Sigmoid colon (tissue), 7 donors: ENCODE measurements around the gene NRN1. TPM values are rescaled to one million over a fixed set of nuclear protein-coding genes. Genes with fewer than 3 reads are reported as not detected.
A peak's percentile ranks its signal among the peaks of the same experiment; 100 is the strongest.

Source experiments
- DNase-seq: peaks from one replicate; pipeline ENCODE4 v3.0.0-alpha.2; 2019
- H3K27ac ChIP-seq, 4 donors: fragments of 200-600 bp; sonication (generic); one replicate each; pipeline ENCODE4 v1.5.1; 2016 to 2019; ENCODE audit warnings: mild to moderate bottlenecking in 1 of 4
- H3K27me3 ChIP-seq, 3 donors: fragments of 200-600 bp; sonication (generic); one replicate each; pipeline ENCODE4 v1.5.1; 2019; ENCODE audit warnings: mild to moderate bottlenecking in 1 of 3
- H3K36me3 ChIP-seq, 4 donors: fragments of 200-600 bp; sonication (generic); one replicate each; pipeline ENCODE4 v1.5.1; 2016 to 2019
- H3K4me1 ChIP-seq, 4 donors: fragments of 200-600 bp; sonication (generic); one replicate each; pipeline ENCODE4 v1.5.1; 2017 to 2019
- H3K4me3 ChIP-seq, 4 donors: fragments of 200-600 bp; sonication (generic); one replicate each; pipeline ENCODE4 v1.5.1; 2017 to 2019; ENCODE audit warnings: mild to moderate bottlenecking in 2 of 4, moderate library complexity in 1 of 4
- H3K9me3 ChIP-seq, 4 donors: fragments of 200-600 bp in 3 of 4; sonication (generic) in 3 of 4; one replicate each; pipeline versions ENCODE4 v1.5.1 to v1.6.1; 2013 to 2019
- EP300 ChIP-seq, 4 donors: sonication (generic); formaldehyde crosslinking; IDR thresholded peaks; one replicate each; pipeline ENCODE4 v1.6.1; 2017; ENCODE audit warnings: antibody characterized with exemption in 4 of 4
- POLR2A ChIP-seq, 2 donors: fragments of 450-650 bp; IDR thresholded peaks; one replicate each; pipeline ENCODE4 v1.6.1; 2016; ENCODE audit warnings: antibody characterized with exemption in 2 of 2, mild to moderate bottlenecking in 2 of 2, moderate library complexity in 2 of 2
- POLR2AphosphoS5 ChIP-seq, 4 donors: sonication (generic); formaldehyde crosslinking; IDR thresholded peaks; one replicate each; pipeline ENCODE4 v1.6.1; 2017; ENCODE audit warnings: antibody characterized with exemption in 4 of 4
- WGBS, 2 donors: extraction: QIAGEN DNeasy Blood & Tissue Kit; methylation state at CpG; one replicate each; pipeline ENCODE4 v1.1.7; 2013; 5-methylcytosine and 5-hydroxymethylcytosine counted together
- intact Hi-C: fragments of 100-400 bp; cut with DNase I; formaldehyde crosslinking; loops from one replicate; pipeline ENCODE4 v1.15.1; 2023
- polyA plus RNA-seq, 3 donors: library from polyadenylated mRNA; stranded (reverse); fragments of 200-250 nt; gene quantifications; one replicate each; pipeline ENCODE4 v1.2.3, GENCODE V29; 2013
- total RNA-seq, 4 donors: library from RNA; depleted of rRNA; stranded (reverse); fragments of >200 nt; gene quantifications; one replicate each; pipeline ENCODE4 v1.1.0, GENCODE V29; 2016
- TF ChIP-seq, protein P1 (sequence below), 4 experiments: fragments of 450-650 bp in 3 of 4; fragments of 200-600 bp in 1 of 4; IDR thresholded peaks; one replicate each; pipeline ENCODE4 v1.5.1; 2016 to 2019; ENCODE audit warnings: antibody characterized with exemption in 4 of 4, mild to moderate bottlenecking in 3 of 4, moderate library complexity in 2 of 4
- donor health status: healthy with polysubstance abuse.
- donor health status: Bipolar disorder and iron deficiency.
- donor health status: healthy.

NRN1 gene
- total and polyA plus RNA-seq, 7 donors = 1.4 to 10.7 (median 6.0) TPM

DNA sequence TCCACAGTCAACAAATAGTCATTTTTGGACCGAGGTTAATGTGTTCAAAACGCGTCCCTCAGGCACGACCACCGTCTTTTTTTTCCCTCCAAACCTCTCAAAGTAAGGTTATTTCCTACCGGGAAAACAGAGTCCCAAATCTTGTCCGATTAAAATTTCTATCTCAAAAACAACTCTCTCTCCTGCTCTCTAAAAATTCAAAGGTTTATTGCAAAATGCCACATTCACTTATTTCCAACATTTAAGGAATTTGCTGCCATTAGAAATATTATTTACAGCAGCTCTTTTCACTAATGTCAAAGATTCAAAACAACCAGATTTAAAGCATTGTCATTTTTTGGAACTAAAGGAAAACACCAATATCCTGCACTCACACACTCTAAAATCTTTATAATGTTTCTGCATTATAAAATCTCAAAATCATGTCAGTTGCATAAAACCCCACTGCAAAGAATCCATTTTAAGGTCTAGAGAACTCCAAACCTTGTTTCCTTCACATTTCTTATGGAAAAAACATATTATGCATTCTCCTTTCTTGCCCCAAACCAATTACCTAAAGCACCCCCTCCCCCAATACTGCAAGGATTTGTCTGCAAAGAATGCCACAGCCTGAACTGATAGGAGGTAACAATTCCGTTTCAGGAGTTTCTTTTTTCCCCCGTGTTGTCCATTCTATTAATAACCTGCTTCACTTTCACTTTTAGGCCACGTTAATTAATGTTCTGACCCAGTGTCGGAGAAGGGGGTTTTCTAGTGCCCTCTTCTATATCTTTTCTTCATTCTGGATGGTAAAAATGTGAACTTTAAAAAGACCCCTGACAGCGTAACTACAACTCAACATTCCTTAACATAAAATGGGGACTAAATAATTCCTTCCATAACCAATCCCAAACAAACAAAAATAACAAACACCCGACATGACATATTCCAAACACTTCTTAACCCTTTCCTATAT lies 1.4 kb downstream of the NRN1 start:
- Histone ChIP-seq H3K27ac (peak overlapping the region in 2 of 4 donors; percentile 62 to 74), H3K4me3 (peak overlapping the region; percentile 9 to 45 (median 40)), H3K9me3 (no peaks in the 10 kb centered on the region), H3K4me1 (peaks cover 0 to 54% (median 51%) of the 10 kb centered on the region in 4 donors), H3K36me3 (no peaks in the 10 kb centered on the region), H3K27me3 (peaks cover 77 to 99% (median 98%) of the 10 kb centered on the region in 3 donors)
- TF ChIP-seq POLR2AphosphoS5 (IDR thresholded peaks at IDR 0.05) (peak in 3 of 4 donors; percentile 9 to 32 (median 21)), EP300 (IDR thresholded peaks at IDR 0.05) (no peak), POLR2A (IDR thresholded peaks at IDR 0.05) (no peak)
- TF ChIP-seq, protein P1, sequence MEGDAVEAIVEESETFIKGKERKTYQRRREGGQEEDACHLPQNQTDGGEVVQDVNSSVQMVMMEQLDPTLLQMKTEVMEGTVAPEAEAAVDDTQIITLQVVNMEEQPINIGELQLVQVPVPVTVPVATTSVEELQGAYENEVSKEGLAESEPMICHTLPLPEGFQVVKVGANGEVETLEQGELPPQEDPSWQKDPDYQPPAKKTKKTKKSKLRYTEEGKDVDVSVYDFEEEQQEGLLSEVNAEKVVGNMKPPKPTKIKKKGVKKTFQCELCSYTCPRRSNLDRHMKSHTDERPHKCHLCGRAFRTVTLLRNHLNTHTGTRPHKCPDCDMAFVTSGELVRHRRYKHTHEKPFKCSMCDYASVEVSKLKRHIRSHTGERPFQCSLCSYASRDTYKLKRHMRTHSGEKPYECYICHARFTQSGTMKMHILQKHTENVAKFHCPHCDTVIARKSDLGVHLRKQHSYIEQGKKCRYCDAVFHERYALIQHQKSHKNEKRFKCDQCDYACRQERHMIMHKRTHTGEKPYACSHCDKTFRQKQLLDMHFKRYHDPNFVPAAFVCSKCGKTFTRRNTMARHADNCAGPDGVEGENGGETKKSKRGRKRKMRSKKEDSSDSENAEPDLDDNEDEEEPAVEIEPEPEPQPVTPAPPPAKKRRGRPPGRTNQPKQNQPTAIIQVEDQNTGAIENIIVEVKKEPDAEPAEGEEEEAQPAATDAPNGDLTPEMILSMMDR (IDR thresholded peaks at IDR 0.05) = no peak
- 6 to 10% methylated on average over 13 of the region's 13 CpGs for WGBS, 2 donors
- intact Hi-C loops = no loop called here
- no peak for DNase-seq

DNA sequence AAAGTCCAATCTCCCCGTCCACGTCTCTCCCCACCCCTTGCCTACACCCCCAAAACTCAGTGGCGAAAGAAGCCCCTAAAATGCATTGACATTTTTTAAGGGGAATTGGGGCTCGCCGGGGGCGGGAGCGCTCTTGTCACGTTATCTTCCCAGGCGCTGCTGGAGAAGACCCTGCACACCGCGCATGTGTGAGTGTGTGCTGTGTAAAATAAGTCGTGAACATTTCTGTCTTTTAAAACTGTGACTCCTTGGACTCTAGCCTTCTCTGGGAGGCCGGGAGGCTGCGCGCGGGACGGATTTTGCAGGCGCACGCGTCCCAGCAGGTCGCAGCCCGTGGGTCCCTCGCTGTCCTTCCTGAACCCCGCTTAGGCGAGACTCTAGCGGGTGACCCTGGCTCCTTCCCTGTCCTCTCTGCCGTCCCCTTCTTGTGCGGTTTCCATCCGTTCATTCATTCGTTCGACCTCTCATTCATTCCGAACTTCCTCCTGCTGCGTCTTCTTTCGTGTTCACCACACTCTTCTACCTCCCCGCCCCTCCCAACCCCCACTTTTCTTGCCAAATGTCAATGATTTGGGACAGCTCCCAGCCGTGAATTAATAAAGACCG lies 2.2 kb downstream of the NRN1 start:
- peak overlapping the region in 1 of 4 donors; percentile 48 for H3K27ac ChIP-seq
- WGBS, 2 donors = 9 to 15% methylated on average over 37 of the region's 37 CpGs

DNA sequence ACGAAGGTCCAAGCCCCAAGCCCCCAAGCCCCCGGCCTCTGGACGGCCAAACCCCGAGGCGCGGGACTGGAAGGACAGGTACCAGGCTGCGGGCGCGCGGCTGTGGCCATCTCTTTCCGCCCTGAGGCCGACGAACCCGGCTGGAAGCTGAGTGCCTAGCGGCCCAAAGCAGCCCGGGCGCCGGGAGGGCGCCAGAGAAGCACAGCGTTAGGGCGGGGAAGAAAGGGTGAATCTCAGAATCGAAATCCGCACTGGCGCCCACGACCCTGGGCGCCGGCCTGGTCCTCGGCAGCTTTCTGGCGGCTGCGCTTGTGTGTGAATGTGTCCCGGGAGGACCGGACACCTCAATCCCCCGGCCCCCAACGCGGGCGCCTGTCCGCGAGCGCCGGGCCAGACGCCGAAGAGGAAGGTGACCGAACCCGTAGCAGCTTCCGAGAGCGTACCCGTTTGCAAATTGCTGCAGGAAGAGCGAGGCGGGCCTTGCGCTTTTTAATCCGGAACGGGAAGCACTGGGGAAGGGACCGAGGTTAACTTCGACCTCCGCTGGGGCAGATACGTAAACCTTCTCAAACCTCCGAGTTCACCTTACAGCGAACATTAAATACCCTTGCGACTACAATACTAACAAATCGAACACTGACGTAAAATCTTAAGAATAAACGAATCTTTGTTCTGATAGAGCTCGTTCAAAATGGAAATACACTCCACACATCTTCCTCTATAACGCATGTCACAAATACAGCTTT lies 2.9 kb downstream of the NRN1 start:
- Histone ChIP-seq H3K27me3 (peaks cover 81 to 99% (median 98%) of the 10 kb centered on the region in 3 donors), H3K36me3 (no peaks in the 10 kb centered on the region), H3K27ac (peak overlapping the region; percentile 28 to 48 (median 41)), H3K4me1 (peaks cover 0 to 62% (median 55%) of the 10 kb centered on the region in 4 donors), H3K9me3 (no peaks in the 10 kb centered on the region), H3K4me3 (peak overlapping the region in 3 of 4 donors; percentile 37 to 41 (median 39))
- WGBS, 2 donors = 2% methylated on average over 64 of the region's 64 CpGs
- intact Hi-C loops = no loop called here
- TF ChIP-seq POLR2A (IDR thresholded peaks at IDR 0.05) = no peak
- TF ChIP-seq POLR2AphosphoS5 (IDR thresholded peaks at IDR 0.05) = peak; percentile 21 to 76 (median 54)
- no peak for DNase-seq

More for the DNA sequence above, 2.2 kb downstream of the NRN1 start:
- peak overlapping the region in 3 of 4 donors; percentile 37 to 41 (median 39) for H3K4me3 ChIP-seq
- H3K36me3 ChIP-seq = no peaks in the 10 kb centered on the region
- H3K9me3 ChIP-seq = no peaks in the 10 kb centered on the region
- peaks cover 0 to 59% (median 54%) of the 10 kb centered on the region in 4 donors for H3K4me1 ChIP-seq
- no peak for DNase-seq
- peak in 2 of 4 donors; percentile 3 for TF ChIP-seq POLR2AphosphoS5 (IDR thresholded peaks at IDR 0.05)
- TF ChIP-seq POLR2A (IDR thresholded peaks at IDR 0.05) = no peak
- intact Hi-C loops = no loop called here
- peaks cover 81 to 99% (median 98%) of the 10 kb centered on the region in 3 donors for H3K27me3 ChIP-seq

DNA sequence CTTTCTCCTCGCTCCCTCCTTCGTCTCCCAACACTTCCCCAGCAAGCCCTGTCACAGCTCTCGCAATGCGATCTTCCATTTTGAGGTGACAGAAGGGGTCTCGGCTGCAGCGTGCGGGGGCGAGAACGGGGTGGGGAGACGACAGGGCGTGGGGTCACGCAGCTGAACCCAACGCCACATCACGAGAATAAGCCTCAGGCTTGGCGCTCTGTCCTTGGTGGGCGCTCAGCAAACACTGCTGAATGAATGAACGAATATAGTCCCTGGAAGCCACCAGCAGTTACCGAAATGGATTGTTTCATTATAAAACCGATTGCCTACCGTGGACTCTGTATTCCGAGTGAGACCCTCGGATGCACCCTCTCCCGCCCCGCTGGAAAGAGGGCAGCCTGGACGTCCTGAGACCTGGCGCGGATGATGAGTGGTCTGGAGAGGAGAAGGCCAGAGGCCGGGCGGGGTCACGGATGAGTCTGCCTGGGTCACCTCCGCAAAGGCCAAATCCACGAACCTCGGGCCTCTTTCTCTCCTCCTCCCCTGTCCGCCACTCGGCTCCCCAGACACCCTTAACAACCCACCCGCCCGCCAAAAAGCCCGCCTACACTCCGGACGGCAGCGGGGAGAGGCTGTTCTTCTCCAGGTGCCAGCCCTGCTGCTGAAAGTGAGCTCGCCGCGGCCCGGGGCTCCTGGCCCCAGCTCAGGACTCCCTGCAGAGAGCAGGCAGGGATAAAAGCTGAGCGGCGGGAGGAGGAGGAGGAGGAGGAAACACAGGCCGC lies 3.7 kb downstream of the NRN1 start:
- Histone ChIP-seq H3K4me3 (peak overlapping the region in 3 of 4 donors; percentile 37 to 41 (median 39)), H3K9me3 (no peaks in the 10 kb centered on the region), H3K36me3 (no peaks in the 10 kb centered on the region), H3K27me3 (peaks cover 80 to 99% (median 98%) of the 10 kb centered on the region in 3 donors), H3K4me1 (peaks cover 0 to 59% (median 51%) of the 10 kb centered on the region in 4 donors), H3K27ac (peak overlapping the region; percentile 28 to 48 (median 41))
- 6 to 7% methylated on average over 48 of the region's 48 CpGs for WGBS, 2 donors
- no peak for DNase-seq
- intact Hi-C loops = no loop called here
- TF ChIP-seq POLR2AphosphoS5 (IDR thresholded peaks at IDR 0.05) (peak in 1 of 4 donors; percentile 10), POLR2A (IDR thresholded peaks at IDR 0.05) (no peak)

DNA sequence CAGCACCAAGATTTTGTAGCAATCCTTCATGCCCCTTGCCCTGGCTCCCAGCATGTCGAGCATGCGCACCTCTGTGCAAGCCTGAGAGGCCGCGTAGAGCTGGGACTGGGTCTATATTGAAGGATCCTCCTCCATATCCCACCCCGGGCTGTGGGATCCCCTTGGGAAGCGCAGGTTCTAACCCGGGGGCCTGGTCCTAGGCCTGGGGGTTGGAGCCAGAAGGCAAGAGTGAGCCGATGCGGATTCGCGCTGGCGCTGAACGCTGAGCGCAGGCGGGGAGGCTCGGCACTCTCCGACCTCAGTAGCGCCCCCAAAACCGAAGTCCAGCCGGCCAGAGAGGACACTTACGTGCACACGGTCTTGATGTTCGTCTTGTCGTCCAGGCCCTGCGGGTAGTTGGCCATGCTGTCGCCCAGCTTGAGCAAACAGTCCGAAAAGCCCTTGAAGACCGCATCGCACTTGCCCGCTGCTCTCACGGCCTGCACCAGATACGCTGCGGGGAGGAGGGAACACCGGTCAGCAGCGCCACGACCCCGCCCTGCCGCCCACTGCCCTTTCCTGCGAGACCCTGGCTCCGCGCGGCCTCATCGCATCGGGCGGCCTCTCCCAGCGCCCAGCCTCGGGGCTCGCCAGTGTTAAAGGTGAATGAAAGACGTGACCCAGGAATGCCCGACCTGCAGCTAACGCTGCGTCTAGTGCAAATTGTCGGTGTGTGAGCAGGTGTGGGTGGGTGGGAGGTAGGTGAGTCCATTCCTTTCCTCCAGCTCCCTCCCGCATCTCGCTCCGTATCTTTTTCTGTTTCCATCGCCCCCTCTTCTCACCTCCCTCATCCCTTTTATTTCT lies 4.5 kb downstream of the NRN1 start:
- Histone ChIP-seq H3K4me3 (no peak overlapping the region), H3K4me1 (peaks cover 0 to 56% (median 50%) of the 10 kb centered on the region in 4 donors), H3K27me3 (peaks cover 80 to 99% (median 98%) of the 10 kb centered on the region in 3 donors), H3K27ac (no peak overlapping the region), H3K36me3 (no peaks in the 10 kb centered on the region), H3K9me3 (no peaks in the 10 kb centered on the region)
- 5 to 10% methylated on average over 57 of the region's 57 CpGs for WGBS, 2 donors
- intact Hi-C loops = no loop called here
- TF ChIP-seq, protein P1 (IDR thresholded peaks at IDR 0.05) = no peak
- TF ChIP-seq POLR2AphosphoS5 (IDR thresholded peaks at IDR 0.05) (no peak), POLR2A (IDR thresholded peaks at IDR 0.05) (no peak), EP300 (IDR thresholded peaks at IDR 0.05) (no peak)
- DNase-seq = no peak
